Upper lobe of left lung (tissue), 4 donors: Measurements from ENCODE around the gene ZBTB16.

Source experiments
- CTCF ChIP-seq, 6 experiments: fragments of 450-650 bp in 4 of 6; fragments of 200-600 bp in 2 of 6; sonication (generic) in 2 of 6; IDR thresholded peaks; one replicate each; pipeline ENCODE4 v1.5.1; 2016 to 2019; ENCODE audit warnings: antibody characterized with exemption in 6 of 6
- POLR2A ChIP-seq, 4 donors: fragments of 450-650 bp; IDR thresholded peaks; one replicate each; pipeline ENCODE4 v1.5.1; 2016 to 2017; ENCODE audit warnings: antibody characterized with exemption in 4 of 4, mild to moderate bottlenecking in 2 of 4

GRCh38 chr11:114262681-114263512 lies 203.4 kb downstream of the ZBTB16 start:
- peak; percentile 32 to 59 (median 42) for TF ChIP-seq CTCF (IDR thresholded peaks at IDR 0.05)
- no peak for TF ChIP-seq POLR2A (IDR thresholded peaks at IDR 0.05)
